Measurements from ENCODE around the gene ATP11A. TPM values are rescaled to one million over a fixed set of nuclear protein-coding genes. Genes with fewer than 3 reads are reported as not detected.

Gene ATP11A
- total RNA-seq, 4 donors from 2014 or later, result 23.3 to 35.5 (median 31.1) TPM

DNA sequence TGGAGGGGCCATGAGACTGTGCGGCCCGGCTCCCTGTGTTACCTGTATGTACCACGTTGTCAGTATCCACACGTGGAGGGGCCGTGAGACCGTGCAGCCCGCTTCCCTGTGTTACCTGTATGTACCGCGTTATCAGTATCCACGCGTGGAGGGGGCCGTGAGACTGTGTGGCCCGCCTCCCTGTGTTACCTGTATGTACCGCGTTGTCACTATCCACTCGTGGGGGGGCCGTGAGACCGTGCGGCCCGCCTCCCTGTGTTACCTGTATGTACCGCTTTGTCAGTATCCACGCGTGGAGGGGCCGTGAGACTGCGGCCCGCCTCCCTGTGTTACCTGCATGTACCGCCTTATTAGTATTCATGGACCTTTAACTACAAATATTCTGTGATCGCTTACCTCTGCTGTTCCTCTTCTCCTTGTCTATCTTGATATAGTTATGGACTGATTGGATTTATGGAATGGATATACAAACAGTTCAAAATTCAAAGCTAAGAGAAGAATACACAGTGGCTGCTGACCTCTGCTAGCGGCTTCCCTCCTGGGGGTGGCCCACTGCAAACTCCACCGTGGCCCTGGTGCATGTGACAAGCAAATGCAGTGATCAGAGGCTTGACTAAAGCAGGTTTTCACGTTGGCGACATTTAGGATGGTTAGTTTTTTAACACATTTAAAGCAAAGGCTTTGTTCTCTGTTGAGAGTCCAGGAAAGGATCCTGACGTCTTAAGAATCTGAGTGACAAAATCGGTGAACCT is 38.7 kb downstream of the ATP11A start:
- H3K4me3 ChIP-seq (ENCODE audit: low read depth, poor library complexity, severe bottlenecking), result no peak overlapping the region
- intact Hi-C loops (cut with DNase I; ENCODE audit: low total_unique reads), result no loop called here
- DNase-seq (ENCODE audit: low spot score in 2 of 2), result no peak
- TF ChIP-seq POLR2A (IDR thresholded peaks at IDR 0.05), result no peak
- TF ChIP-seq, protein P1, sequence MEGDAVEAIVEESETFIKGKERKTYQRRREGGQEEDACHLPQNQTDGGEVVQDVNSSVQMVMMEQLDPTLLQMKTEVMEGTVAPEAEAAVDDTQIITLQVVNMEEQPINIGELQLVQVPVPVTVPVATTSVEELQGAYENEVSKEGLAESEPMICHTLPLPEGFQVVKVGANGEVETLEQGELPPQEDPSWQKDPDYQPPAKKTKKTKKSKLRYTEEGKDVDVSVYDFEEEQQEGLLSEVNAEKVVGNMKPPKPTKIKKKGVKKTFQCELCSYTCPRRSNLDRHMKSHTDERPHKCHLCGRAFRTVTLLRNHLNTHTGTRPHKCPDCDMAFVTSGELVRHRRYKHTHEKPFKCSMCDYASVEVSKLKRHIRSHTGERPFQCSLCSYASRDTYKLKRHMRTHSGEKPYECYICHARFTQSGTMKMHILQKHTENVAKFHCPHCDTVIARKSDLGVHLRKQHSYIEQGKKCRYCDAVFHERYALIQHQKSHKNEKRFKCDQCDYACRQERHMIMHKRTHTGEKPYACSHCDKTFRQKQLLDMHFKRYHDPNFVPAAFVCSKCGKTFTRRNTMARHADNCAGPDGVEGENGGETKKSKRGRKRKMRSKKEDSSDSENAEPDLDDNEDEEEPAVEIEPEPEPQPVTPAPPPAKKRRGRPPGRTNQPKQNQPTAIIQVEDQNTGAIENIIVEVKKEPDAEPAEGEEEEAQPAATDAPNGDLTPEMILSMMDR (IDR thresholded peaks at IDR 0.05), result no peak
- WGBS, 2 donors, result 96 to 97% methylated on average over 34 of the region's 34 CpGs

GRCh38 chr13:112729408-112729807 is 39.6 kb downstream of the ATP11A start:
- TF ChIP-seq POLR2A (IDR thresholded peaks at IDR 0.05), result no peak
- TF ChIP-seq, protein P1 (IDR thresholded peaks at IDR 0.05), result no peak
- intact Hi-C loops (cut with DNase I; ENCODE audit: low total_unique reads), result no loop called here
- H3K4me3 ChIP-seq (ENCODE audit: low read depth, poor library complexity, severe bottlenecking), result no peak overlapping the region
- WGBS, 2 donors, result 93 to 98% methylated on average over 22 of the region's 22 CpGs
- DNase-seq (ENCODE audit: low spot score in 2 of 2), result no peak

DNA sequence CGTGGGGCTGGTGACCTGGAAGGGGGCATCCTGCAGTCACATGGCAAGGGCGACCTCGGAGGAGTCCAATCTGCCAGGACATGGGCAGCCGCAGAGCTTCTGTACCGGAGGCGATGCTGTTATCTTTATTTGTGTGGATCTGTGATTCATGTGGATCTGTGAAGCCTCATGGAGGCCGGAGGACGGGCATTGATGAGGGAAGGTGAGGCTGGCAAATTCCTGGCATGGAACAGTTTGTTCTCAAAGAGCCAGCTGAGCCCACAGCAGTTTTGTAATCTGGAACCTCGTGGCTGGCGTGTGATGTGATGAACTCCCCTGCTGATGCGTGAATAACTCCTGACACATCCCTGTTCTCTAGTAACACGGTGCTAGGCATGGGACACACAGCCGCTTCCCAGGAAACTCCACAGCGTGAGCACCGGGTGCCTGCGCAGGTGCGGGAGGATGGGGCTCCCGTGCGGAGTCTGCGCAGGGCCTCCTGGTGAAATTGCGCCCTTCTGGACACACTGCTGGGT is 40.4 kb downstream of the ATP11A start:
- TF ChIP-seq, protein P1 (IDR thresholded peaks at IDR 0.05), result no peak
- no peak for TF ChIP-seq POLR2A (IDR thresholded peaks at IDR 0.05)
- intact Hi-C loops (cut with DNase I; ENCODE audit: low total_unique reads), result no loop called here
- no peak overlapping the region for H3K4me3 ChIP-seq (ENCODE audit: low read depth, poor library complexity, severe bottlenecking)
- DNase-seq (ENCODE audit: low spot score in 2 of 2), result no peak
- WGBS, 2 donors, result 95 to 96% methylated on average over 21 of the region's 21 CpGs

- H3K4me3 ChIP-seq (ENCODE audit: low read depth, poor library complexity, severe bottlenecking), result no peak overlapping the region
- DNase-seq (ENCODE audit: low spot score in 2 of 2), result no peak
- TF ChIP-seq, protein P1 (IDR thresholded peaks at IDR 0.05), result no peak
- 92 to 96% methylated on average over 20 of the region's 20 CpGs for WGBS, 2 donors
- intact Hi-C loops (cut with DNase I; ENCODE audit: low total_unique reads), result no loop called here
These were observed 42.1 kb downstream of the ATP11A start for GRCh38 chr13:112731667-112732616.

DNA sequence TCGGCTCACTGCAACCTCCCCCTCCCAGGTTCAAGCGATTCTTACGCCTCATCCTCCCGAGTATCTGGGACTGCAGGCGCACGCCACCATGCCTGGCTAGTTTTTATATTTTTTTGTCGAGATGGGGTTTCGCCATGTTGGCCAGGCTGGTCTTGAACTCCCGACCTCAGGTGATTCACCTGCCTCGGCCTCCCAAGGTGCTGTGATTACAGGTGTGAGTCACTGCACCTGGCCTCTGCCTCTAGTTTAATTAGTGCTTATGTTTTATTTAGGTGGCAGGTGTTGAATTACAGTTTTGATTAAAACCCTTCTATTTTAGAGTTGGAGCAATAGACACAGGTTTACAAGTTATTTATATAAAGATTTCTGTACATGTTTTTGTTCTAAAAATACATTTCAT is 42.8 kb downstream of the ATP11A start:
- DNase-seq (ENCODE audit: low spot score in 2 of 2), result no peak
- TF ChIP-seq POLR2A (IDR thresholded peaks at IDR 0.05), result no peak
- TF ChIP-seq, protein P1 (IDR thresholded peaks at IDR 0.05), result no peak
- WGBS, 2 donors, result 87 to 90% methylated on average over 10 of the region's 10 CpGs
- H3K4me3 ChIP-seq (ENCODE audit: low read depth, poor library complexity, severe bottlenecking), result no peak overlapping the region
- intact Hi-C loops (cut with DNase I; ENCODE audit: low total_unique reads), result no loop called here
